HCT116 (cell line): Measurements from ENCODE around the gene SSTR5.

Source experiments
- EGR1 ChIP-seq: IDR thresholded peaks from 2 replicates; pipeline ENCODE4 v1.6.1; 2012; ENCODE audit warnings: low read depth
- ELF1 ChIP-seq: IDR thresholded peaks from 2 replicates; pipeline ENCODE4 v1.6.1; 2012; ENCODE audit warnings: low read depth, borderline replicate concordance
- EZH2 ChIP-seq: fragments of 200-600 bp; sonication (generic); IDR thresholded peaks from 2 replicates; pipeline ENCODE4 v1.6.1; 2017; ENCODE audit warnings: antibody characterized with exemption, mixed run types
- EZH2phosphoT487 ChIP-seq: fragments of 200-600 bp; IDR thresholded peaks from 2 replicates; pipeline ENCODE4 v1.6.1; 2018; ENCODE audit warnings: antibody characterized with exemption, borderline replicate concordance
- POLR2A ChIP-seq: IDR thresholded peaks from 2 replicates; pipeline ENCODE4 v1.7.0; 2011; ENCODE audit warnings: borderline replicate concordance; ENCODE audit not compliant: insufficient read depth, insufficient read length; ENCODE audit errors: extremely low read depth
- POLR2AphosphoS5 ChIP-seq: IDR thresholded peaks from 2 replicates; pipeline ENCODE4 v1.6.1; 2011; ENCODE audit warnings: mild to moderate bottlenecking, low read depth, low read length, moderate library complexity
- RAD21 ChIP-seq: IDR thresholded peaks from 2 replicates; pipeline ENCODE4 v1.6.1; 2012; ENCODE audit warnings: low read depth, mild to moderate bottlenecking
- TCF7L2 ChIP-seq: IDR thresholded peaks from 2 replicates; pipeline ENCODE4 v1.7.0; 2011; ENCODE audit warnings: borderline replicate concordance, inconsistent platforms; ENCODE audit not compliant: insufficient read depth, insufficient read length; ENCODE audit errors: extremely low read depth
- YY1 ChIP-seq: IDR thresholded peaks from 2 replicates; pipeline ENCODE4 v1.6.1; 2011; ENCODE audit warnings: low read length, low read depth, moderate library complexity, mild to moderate bottlenecking; ENCODE audit not compliant: insufficient replicate concordance; ENCODE audit errors: extremely low read depth
- ZFX ChIP-seq: fragments of 450-650 bp; IDR thresholded peaks from 2 replicates; pipeline ENCODE4 v1.6.1; 2017
- TF ChIP-seq, protein P1 (sequence below): IDR thresholded peaks from 2 replicates; pipeline ENCODE4 v1.6.1; 2012
- TF ChIP-seq, protein P2 (sequence below): IDR thresholded peaks from 2 replicates; pipeline ENCODE4 v1.6.1; 2012; ENCODE audit warnings: low read depth
- TF ChIP-seq, protein P3 (sequence below), 3 experiments: fragments of 200-600 bp in 1 of 3; sonication (generic) in 1 of 3; IDR thresholded peaks in 2 of 3; conservative IDR thresholded peaks in 1 of 3; 2 replicates each; pipeline ENCODE4 v1.5.1; 2012 to 2017; ENCODE audit warnings: low read depth in 2 of 3, low read length in 2 of 3, antibody characterized with exemption in 1 of 3, borderline replicate concordance in 1 of 3, control low read depth in 1 of 3, mild to moderate bottlenecking in 1 of 3, mixed read lengths in 1 of 3, mixed run types in 1 of 3, moderate library complexity in 1 of 3; ENCODE audit not compliant: insufficient read depth in 1 of 3
- TF ChIP-seq, protein P4 (sequence below): IDR thresholded peaks from 2 replicates; pipeline ENCODE4 v1.6.1; 2011; ENCODE audit warnings: mild to moderate bottlenecking, low read length, moderate library complexity; ENCODE audit not compliant: insufficient replicate concordance; ENCODE audit errors: extremely low read depth

DNA sequence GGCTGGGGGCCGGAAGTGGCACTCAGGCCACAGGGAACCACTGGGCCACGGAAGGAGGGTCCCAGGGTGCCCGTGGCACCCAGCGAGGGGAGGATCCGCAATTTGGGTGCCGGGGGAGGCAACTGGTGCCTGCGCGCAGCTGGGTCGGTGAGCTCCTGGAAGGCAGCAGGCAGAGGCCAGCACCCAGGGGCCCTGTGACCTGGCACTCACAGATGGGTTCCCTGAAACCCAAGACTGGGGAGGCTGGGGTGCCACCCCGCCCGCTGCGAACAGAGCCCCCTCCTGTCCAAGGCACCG lies 663 bp downstream of the SSTR5 start:
- TF ChIP-seq YY1 (no peak), POLR2A (no peak), EGR1 (no peak), POLR2AphosphoS5 (no peak), ZFX (no peak), TCF7L2 (no peak), EZH2 (no peak), ELF1 (no peak), EZH2phosphoT487 (no peak), RAD21 (no peak)
- TF ChIP-seq, protein P1, sequence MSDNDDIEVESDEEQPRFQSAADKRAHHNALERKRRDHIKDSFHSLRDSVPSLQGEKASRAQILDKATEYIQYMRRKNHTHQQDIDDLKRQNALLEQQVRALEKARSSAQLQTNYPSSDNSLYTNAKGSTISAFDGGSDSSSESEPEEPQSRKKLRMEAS, result no peak
- TF ChIP-seq, protein P2, sequence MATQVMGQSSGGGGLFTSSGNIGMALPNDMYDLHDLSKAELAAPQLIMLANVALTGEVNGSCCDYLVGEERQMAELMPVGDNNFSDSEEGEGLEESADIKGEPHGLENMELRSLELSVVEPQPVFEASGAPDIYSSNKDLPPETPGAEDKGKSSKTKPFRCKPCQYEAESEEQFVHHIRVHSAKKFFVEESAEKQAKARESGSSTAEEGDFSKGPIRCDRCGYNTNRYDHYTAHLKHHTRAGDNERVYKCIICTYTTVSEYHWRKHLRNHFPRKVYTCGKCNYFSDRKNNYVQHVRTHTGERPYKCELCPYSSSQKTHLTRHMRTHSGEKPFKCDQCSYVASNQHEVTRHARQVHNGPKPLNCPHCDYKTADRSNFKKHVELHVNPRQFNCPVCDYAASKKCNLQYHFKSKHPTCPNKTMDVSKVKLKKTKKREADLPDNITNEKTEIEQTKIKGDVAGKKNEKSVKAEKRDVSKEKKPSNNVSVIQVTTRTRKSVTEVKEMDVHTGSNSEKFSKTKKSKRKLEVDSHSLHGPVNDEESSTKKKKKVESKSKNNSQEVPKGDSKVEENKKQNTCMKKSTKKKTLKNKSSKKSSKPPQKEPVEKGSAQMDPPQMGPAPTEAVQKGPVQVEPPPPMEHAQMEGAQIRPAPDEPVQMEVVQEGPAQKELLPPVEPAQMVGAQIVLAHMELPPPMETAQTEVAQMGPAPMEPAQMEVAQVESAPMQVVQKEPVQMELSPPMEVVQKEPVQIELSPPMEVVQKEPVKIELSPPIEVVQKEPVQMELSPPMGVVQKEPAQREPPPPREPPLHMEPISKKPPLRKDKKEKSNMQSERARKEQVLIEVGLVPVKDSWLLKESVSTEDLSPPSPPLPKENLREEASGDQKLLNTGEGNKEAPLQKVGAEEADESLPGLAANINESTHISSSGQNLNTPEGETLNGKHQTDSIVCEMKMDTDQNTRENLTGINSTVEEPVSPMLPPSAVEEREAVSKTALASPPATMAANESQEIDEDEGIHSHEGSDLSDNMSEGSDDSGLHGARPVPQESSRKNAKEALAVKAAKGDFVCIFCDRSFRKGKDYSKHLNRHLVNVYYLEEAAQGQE, result no peak
- TF ChIP-seq, protein P3, sequence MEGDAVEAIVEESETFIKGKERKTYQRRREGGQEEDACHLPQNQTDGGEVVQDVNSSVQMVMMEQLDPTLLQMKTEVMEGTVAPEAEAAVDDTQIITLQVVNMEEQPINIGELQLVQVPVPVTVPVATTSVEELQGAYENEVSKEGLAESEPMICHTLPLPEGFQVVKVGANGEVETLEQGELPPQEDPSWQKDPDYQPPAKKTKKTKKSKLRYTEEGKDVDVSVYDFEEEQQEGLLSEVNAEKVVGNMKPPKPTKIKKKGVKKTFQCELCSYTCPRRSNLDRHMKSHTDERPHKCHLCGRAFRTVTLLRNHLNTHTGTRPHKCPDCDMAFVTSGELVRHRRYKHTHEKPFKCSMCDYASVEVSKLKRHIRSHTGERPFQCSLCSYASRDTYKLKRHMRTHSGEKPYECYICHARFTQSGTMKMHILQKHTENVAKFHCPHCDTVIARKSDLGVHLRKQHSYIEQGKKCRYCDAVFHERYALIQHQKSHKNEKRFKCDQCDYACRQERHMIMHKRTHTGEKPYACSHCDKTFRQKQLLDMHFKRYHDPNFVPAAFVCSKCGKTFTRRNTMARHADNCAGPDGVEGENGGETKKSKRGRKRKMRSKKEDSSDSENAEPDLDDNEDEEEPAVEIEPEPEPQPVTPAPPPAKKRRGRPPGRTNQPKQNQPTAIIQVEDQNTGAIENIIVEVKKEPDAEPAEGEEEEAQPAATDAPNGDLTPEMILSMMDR (IDR thresholded peaks at IDR 0.05 in 2 of 3, conservative IDR thresholded peaks at IDR 0.05 in 1 of 3; ENCODE audit: borderline replicate concordance in 1 of 3, insufficient read depth in 1 of 3, low read depth in 2 of 3, low read length in 2 of 3), result no peak
- TF ChIP-seq, protein P4, sequence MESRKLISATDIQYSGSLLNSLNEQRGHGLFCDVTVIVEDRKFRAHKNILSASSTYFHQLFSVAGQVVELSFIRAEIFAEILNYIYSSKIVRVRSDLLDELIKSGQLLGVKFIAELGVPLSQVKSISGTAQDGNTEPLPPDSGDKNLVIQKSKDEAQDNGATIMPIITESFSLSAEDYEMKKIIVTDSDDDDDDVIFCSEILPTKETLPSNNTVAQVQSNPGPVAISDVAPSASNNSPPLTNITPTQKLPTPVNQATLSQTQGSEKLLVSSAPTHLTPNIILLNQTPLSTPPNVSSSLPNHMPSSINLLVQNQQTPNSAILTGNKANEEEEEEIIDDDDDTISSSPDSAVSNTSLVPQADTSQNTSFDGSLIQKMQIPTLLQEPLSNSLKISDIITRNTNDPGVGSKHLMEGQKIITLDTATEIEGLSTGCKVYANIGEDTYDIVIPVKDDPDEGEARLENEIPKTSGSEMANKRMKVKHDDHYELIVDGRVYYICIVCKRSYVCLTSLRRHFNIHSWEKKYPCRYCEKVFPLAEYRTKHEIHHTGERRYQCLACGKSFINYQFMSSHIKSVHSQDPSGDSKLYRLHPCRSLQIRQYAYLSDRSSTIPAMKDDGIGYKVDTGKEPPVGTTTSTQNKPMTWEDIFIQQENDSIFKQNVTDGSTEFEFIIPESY, result no peak
